K562 (cell line): ENCODE data around the gene DCTN2. TPM values are rescaled to one million over a fixed set of nuclear protein-coding genes. Genes with fewer than 3 reads are reported as not detected.

ENCODE experiments used
- CBFA2T2 ChIP-seq: fragments of 450-650 bp; conservative IDR thresholded peaks from 2 replicates; pipeline ENCODE4 v1.6.1; 2017; ENCODE audit warnings: mild to moderate bottlenecking
- CBFB ChIP-seq: sonication (generic); formaldehyde crosslinking; IDR thresholded peaks from 2 replicates; pipeline ENCODE4 v1.4.0; 2020; ENCODE audit warnings: mild to moderate bottlenecking, missing genetic modification reagents
- CHD1 ChIP-seq: fragments of 200-600 bp; sonication (generic); IDR thresholded peaks from one replicate; pipeline ENCODE4 v1.6.1; 2012; ENCODE audit warnings: mild to moderate bottlenecking, moderate library complexity, low read length, inconsistent platforms
- HDAC2 ChIP-seq: fragments of 450-650 bp; IDR thresholded peaks from 2 replicates; pipeline ENCODE4 v1.6.1; 2016; ENCODE audit warnings: mild to moderate bottlenecking
- JUND ChIP-seq, 2 experiments: IDR thresholded peaks; 2 replicates in 1 of 2; 3 replicates in 1 of 2; pipeline ENCODE4 v1.6.1; 2011; ENCODE audit warnings: borderline replicate concordance in 2 of 2, low read depth in 2 of 2, low read length in 2 of 2, improper control_type of control experiment in 1 of 2, missing biosample characterization in 1 of 2, missing genetic modification characterization in 1 of 2, missing genetic modification reagents in 1 of 2
- KAT2B ChIP-seq: IDR thresholded peaks from one replicate; pipeline ENCODE4 v1.6.1; 2012; ENCODE audit warnings: low read depth, mild to moderate bottlenecking, control low read depth, inconsistent platforms, low read length, moderate library complexity
- KDM2B ChIP-seq: fragments of 250-450 bp; sonication (Bioruptor Pico); IDR thresholded peaks from 2 replicates; pipeline ENCODE4 v1.8.0; 2021; ENCODE audit warnings: mild to moderate bottlenecking, moderate library complexity
- MAFG ChIP-seq: fragments of 450-650 bp; conservative IDR thresholded peaks from 2 replicates; pipeline ENCODE4 v1.6.1; 2016; ENCODE audit warnings: missing genetic modification characterization, missing compliant biosample characterization
- MTA2 ChIP-seq: fragments of 450-650 bp; IDR thresholded peaks from 2 replicates; pipeline ENCODE4 v1.6.1; 2016; ENCODE audit warnings: low read depth
- NFE2 ChIP-seq: IDR thresholded peaks from 2 replicates; pipeline ENCODE4 v1.6.1; 2014; ENCODE audit warnings: antibody characterized with exemption, low read depth
- PHF20 ChIP-seq: fragments of 450-650 bp; IDR thresholded peaks from 2 replicates; pipeline ENCODE4 v1.6.1; 2018; ENCODE audit not compliant: partially characterized antibody
- POLR3A ChIP-seq: IDR thresholded peaks from 2 replicates; pipeline ENCODE4 v1.6.1; 2011; ENCODE audit warnings: borderline replicate concordance, mild to moderate bottlenecking, moderate library complexity; ENCODE audit not compliant: insufficient read length, insufficient read depth; ENCODE audit errors: extremely low read depth
- RFX7 ChIP-seq: fragments of 250-450 bp; sonication (Bioruptor Pico); IDR thresholded peaks from 2 replicates; pipeline ENCODE4 v1.5.1; 2021; ENCODE audit warnings: mild to moderate bottlenecking
- SP2 ChIP-seq: IDR thresholded peaks from 2 replicates; pipeline ENCODE4 v1.6.1; 2011; ENCODE audit warnings: mild to moderate bottlenecking, low read depth, low read length, moderate library complexity; ENCODE audit not compliant: poor library complexity, severe bottlenecking; ENCODE audit errors: extremely low read depth
- ZNF24 ChIP-seq: fragments of 450-650 bp; IDR thresholded peaks from 2 replicates; pipeline ENCODE4 v1.6.1; 2016
- polyA plus RNA-seq, 8 experiments: library from polyadenylated mRNA; depleted of rRNA in 4 of 8; stranded (reverse) in 5 of 8; unstranded in 3 of 8; fragments of >200 nt; fragmentation: Nextera tagmentation in 2 of 8; fragmentation: Illumina TruSeq in 1 of 8; extraction: Ambion mirVana in 2 of 8; extraction: Trizol in 1 of 8; gene quantifications; 2 replicates each; pipeline versions ENCODE4 v1.2.1 to v1.2.3, GENCODE V29; 2011 to 2014; ENCODE audit warnings: inconsistent platforms in 1 of 8, missing spikeins in 1 of 8
- total RNA-seq, 7 experiments: library from RNA; depleted of rRNA in 6 of 7; stranded (reverse); fragments of >200 nt in 6 of 7; fragmentation: Illumina TruSeq in 2 of 7; extraction: Trizol in 2 of 7; gene quantifications; 2 replicates each; pipeline versions ENCODE4 v1.2.1 to v1.2.3, GENCODE V29; 2011 to 2021; ENCODE audit warnings: low replicate concordance in 1 of 7
- TF ChIP-seq, protein P1 (sequence below): fragments of 250-450 bp; sonication (Bioruptor Pico); IDR thresholded peaks from 2 replicates; pipeline ENCODE4 v1.4.0; 2020; ENCODE audit warnings: mild to moderate bottlenecking, moderate library complexity, borderline replicate concordance
- TF ChIP-seq, protein P2 (sequence below), 2 experiments: fragments of 200-800 bp in 1 of 2; sonication (Bioruptor generic) in 1 of 2; sonication (generic) in 1 of 2; formaldehyde crosslinking in 1 of 2; IDR thresholded peaks in 1 of 2; conservative IDR thresholded peaks in 1 of 2; 2 replicates each; pipeline versions ENCODE4 v1.5.0 to v1.6.1; 2016 to 2020; ENCODE audit warnings: missing compliant biosample characterization in 1 of 2, missing genetic modification characterization in 1 of 2, missing genetic modification reagents in 1 of 2
- TF ChIP-seq, protein P3 (sequence below): fragments of 250-450 bp; sonication (Bioruptor Pico); IDR thresholded peaks from 2 replicates; pipeline ENCODE4 v1.4.0; 2020
- TF ChIP-seq, protein P4 (sequence below): fragments of 450-650 bp; IDR thresholded peaks from 2 replicates; pipeline ENCODE4 v1.6.1; 2016; ENCODE audit warnings: antibody characterized with exemption
- TF ChIP-seq, protein P5 (sequence below): fragments of 250-450 bp; sonication (Bioruptor Pico); IDR thresholded peaks from 2 replicates; pipeline ENCODE4 v1.6.1; 2021; ENCODE audit warnings: mild to moderate bottlenecking

DCTN2 gene
- total and polyA plus RNA-seq, 9 of the 15 experiments (the other 6 are each of a cell fraction or from before 2014, with no cell fraction given), result 43.6 to 270 (median 125) TPM

DNA sequence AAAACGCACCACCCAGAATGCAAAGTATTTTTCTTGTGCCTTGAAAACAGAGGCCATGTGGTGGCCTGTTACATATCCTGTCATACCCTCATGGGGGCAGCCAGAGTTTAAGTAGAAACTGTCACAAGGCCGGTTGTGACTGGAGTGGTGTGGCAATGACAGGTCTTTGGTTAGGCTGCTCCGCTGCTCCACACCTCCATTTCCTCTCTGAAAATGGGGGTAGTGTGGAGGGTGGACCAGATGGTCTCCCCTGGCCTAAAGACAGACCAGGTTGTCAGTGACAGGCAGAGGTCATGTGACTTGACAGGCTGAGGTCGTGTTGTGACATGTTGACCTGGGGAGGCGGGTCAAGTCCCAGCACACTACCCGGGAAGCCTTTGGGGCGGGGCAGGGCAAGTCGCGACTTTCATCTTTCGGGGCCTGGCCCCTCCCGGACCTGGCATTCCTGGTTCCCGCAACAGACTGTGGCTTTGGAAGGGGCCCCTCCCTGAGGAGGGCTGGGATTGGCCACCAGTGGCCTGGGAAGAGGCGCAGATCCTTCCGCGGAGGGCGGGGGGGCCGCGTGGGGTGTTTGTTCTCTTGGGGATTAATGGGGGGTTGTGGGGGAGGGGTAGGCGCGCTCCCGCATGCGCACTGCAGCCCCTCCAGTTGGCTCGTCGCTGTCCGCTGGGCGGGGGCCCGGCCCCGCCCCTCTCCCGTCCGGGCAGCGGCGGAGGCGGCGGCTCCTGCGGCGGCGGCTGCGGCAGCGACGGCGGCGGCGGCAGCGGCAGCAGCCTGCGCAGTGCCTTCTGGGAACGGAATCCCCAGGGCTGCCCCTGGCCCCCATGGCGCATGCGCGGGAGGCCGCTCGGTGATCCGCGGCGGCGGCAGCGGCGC lies 24.7 kb downstream of the DCTN2 start, which contains the start of gene MBD6 (continued):
- TF ChIP-seq NFE2 (no peak), CBFB (CRISPR knock-in tag) (no peak), RFX7 (no peak), MTA2 (no peak), MAFG (tag) (no peak), KAT2B (peak; percentile 69), HDAC2 (peak; percentile 89), CBFA2T2 (peak; percentile 78), SP2 (no peak), ZNF24 (no peak), PHF20 (no peak), JUND (IDR thresholded peaks at IDR 0.05; ENCODE audit: borderline replicate concordance, low read depth, low read length) (peak; percentile 13; the same call in 1 of the 2 replicates), JUND (tag; IDR thresholded peaks at IDR 0.05; ENCODE audit: borderline replicate concordance, low read depth, low read length) (0 out of 3 replicates have a peak, but pooled peaks have one; percentile 67), KDM2B (CRISPR knock-in tag) (no peak), CHD1 (peak; percentile 50), POLR3A (no peak)
- TF ChIP-seq, protein P1, sequence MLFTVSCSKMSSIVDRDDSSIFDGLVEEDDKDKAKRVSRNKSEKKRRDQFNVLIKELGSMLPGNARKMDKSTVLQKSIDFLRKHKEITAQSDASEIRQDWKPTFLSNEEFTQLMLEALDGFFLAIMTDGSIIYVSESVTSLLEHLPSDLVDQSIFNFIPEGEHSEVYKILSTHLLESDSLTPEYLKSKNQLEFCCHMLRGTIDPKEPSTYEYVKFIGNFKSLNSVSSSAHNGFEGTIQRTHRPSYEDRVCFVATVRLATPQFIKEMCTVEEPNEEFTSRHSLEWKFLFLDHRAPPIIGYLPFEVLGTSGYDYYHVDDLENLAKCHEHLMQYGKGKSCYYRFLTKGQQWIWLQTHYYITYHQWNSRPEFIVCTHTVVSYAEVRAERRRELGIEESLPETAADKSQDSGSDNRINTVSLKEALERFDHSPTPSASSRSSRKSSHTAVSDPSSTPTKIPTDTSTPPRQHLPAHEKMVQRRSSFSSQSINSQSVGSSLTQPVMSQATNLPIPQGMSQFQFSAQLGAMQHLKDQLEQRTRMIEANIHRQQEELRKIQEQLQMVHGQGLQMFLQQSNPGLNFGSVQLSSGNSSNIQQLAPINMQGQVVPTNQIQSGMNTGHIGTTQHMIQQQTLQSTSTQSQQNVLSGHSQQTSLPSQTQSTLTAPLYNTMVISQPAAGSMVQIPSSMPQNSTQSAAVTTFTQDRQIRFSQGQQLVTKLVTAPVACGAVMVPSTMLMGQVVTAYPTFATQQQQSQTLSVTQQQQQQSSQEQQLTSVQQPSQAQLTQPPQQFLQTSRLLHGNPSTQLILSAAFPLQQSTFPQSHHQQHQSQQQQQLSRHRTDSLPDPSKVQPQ (CRISPR knock-in tag), result no peak
- TF ChIP-seq, protein P2, sequence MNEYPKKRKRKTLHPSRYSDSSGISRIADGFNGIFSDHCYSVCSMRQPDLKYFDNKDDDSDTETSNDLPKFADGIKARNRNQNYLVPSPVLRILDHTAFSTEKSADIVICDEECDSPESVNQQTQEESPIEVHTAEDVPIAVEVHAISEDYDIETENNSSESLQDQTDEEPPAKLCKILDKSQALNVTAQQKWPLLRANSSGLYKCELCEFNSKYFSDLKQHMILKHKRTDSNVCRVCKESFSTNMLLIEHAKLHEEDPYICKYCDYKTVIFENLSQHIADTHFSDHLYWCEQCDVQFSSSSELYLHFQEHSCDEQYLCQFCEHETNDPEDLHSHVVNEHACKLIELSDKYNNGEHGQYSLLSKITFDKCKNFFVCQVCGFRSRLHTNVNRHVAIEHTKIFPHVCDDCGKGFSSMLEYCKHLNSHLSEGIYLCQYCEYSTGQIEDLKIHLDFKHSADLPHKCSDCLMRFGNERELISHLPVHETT (CRISPR knock-in tag; conservative IDR thresholded peaks at IDR 0.05 in 1 of 2, IDR thresholded peaks at IDR 0.05 in 1 of 2), result peak in 1 of 2 experiments; percentile 100; a peak in 2 of 4 replicates
- TF ChIP-seq, protein P3, sequence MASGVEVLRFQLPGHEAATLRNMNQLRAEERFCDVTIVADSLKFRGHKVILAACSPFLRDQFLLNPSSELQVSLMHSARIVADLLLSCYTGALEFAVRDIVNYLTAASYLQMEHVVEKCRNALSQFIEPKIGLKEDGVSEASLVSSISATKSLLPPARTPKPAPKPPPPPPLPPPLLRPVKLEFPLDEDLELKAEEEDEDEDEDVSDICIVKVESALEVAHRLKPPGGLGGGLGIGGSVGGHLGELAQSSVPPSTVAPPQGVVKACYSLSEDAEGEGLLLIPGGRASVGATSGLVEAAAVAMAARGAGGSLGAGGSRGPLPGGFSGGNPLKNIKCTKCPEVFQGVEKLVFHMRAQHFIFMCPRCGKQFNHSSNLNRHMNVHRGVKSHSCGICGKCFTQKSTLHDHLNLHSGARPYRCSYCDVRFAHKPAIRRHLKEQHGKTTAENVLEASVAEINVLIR (CRISPR knock-in tag), result 0 out of 2 replicates have a peak, but pooled peaks have one; percentile 30
- TF ChIP-seq, protein P4, sequence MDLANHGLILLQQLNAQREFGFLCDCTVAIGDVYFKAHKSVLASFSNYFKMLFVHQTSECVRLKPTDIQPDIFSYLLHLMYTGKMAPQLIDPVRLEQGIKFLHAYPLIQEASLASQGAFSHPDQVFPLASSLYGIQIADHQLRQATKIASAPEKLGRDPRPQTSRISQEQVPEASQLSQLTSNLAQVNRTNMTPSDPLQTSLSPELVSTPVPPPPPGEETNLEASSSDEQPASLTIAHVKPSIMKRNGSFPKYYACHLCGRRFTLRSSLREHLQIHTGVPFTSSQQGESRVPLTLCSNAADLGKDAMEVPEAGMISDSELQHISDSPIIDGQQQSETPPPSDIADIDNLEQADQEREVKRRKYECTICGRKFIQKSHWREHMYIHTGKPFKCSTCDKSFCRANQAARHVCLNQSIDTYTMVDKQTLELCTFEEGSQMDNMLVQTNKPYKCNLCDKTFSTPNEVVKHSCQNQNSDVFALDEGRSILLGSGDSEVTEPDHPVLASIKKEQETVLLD, result peak; percentile 85
- TF ChIP-seq, protein P5, sequence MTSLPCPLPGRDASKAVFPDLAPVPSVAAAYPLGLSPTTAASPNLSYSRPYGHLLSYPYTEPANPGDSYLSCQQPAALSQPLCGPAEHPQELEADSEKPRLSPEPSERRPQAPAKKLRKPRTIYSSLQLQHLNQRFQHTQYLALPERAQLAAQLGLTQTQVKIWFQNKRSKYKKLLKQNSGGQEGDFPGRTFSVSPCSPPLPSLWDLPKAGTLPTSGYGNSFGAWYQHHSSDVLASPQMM (CRISPR knock-in tag), result no peak
